WTC11 (cell line): Measurements from ENCODE around the gene STK32B. TPM values are rescaled to one million over a fixed set of nuclear protein-coding genes. Genes with fewer than 3 reads are reported as not detected.

Experiments used
- ATAC-seq: fragments of 200-7000 bp; cut with Tn5 transposase; 2 replicates; pipeline ENCODE4 v1.10.0; 2021; ENCODE audit warnings: mild to moderate bottlenecking, moderate library complexity
- CTCF ChIA-PET: fragments of 300-600 bp; sonication (Branson Sonifier 250); formaldehyde crosslinking; loops from one replicate; lab custom pipeline; 2021; ENCODE audit warnings: antibody characterized with exemption; lab: Charles Lee
- POLR2A ChIA-PET: fragments of 350-600 bp; sonication (Branson Sonifier 250); formaldehyde crosslinking; loops from one replicate; lab custom pipeline; 2021; ENCODE audit warnings: antibody characterized with exemption; lab: Charles Lee
- DNase-seq: peaks from one replicate; pipeline ENCODE4 v3.0.0; 2021; ENCODE audit warnings: low spot score
- H3K27ac Mint-ChIP-seq: 2 replicates; pipeline ENCODE4 v1.8.0; 2021; ENCODE audit warnings: mixed read lengths
- H3K27me3 Mint-ChIP-seq: 2 replicates; pipeline ENCODE4 v1.8.0; 2021; ENCODE audit warnings: low read depth, mild to moderate bottlenecking, moderate library complexity, mixed read lengths
- H3K36me3 Mint-ChIP-seq: 2 replicates; pipeline ENCODE4 v1.8.0; 2021; ENCODE audit warnings: mixed read lengths
- H3K4me1 Mint-ChIP-seq: 2 replicates; pipeline ENCODE4 v1.8.0; 2022; ENCODE audit warnings: mixed read lengths
- H3K4me3 Mint-ChIP-seq: 2 replicates; pipeline ENCODE4 v1.8.0; 2021; ENCODE audit warnings: mild to moderate bottlenecking, moderate library complexity, mixed read lengths
- H3K9me3 Mint-ChIP-seq: 2 replicates; pipeline ENCODE4 v1.8.0; 2021; ENCODE audit warnings: mixed read lengths
- ATF1 ChIP-seq: sonication (generic); formaldehyde crosslinking; IDR thresholded peaks from 2 replicates; pipeline ENCODE4 v1.8.1; 2023; ENCODE audit warnings: mild to moderate bottlenecking, moderate library complexity, missing genetic modification reagents
- ETV6 ChIP-seq: sonication (generic); formaldehyde crosslinking; IDR thresholded peaks from 2 replicates; pipeline ENCODE4 v1.8.1; 2022; ENCODE audit warnings: mild to moderate bottlenecking, missing genetic modification reagents
- FOXK1 ChIP-seq: sonication (generic); formaldehyde crosslinking; IDR thresholded peaks from 2 replicates; pipeline ENCODE4 v1.8.0; 2022; ENCODE audit warnings: mild to moderate bottlenecking, moderate library complexity, missing genetic modification reagents
- FOXP1 ChIP-seq: sonication (generic); formaldehyde crosslinking; IDR thresholded peaks from 2 replicates; pipeline ENCODE4 v1.8.0; 2022; ENCODE audit warnings: missing genetic modification reagents, mild to moderate bottlenecking, moderate library complexity, borderline replicate concordance
- GABPB1 ChIP-seq: sonication (generic); formaldehyde crosslinking; IDR thresholded peaks from 2 replicates; pipeline ENCODE4 v1.8.1; 2023; ENCODE audit warnings: mild to moderate bottlenecking, missing genetic modification reagents
- IRF2 ChIP-seq: sonication (generic); formaldehyde crosslinking; IDR thresholded peaks from 2 replicates; pipeline ENCODE4 v1.8.0; 2022; ENCODE audit warnings: low read depth, missing genetic modification reagents, borderline replicate concordance
- JUN ChIP-seq: sonication (generic); formaldehyde crosslinking; IDR thresholded peaks from 2 replicates; pipeline ENCODE4 v1.8.0; 2023; ENCODE audit warnings: mild to moderate bottlenecking, missing genetic modification reagents
- NR1H2 ChIP-seq: sonication (generic); formaldehyde crosslinking; IDR thresholded peaks from 2 replicates; pipeline ENCODE4 v1.9.0; 2021; ENCODE audit warnings: mild to moderate bottlenecking, moderate library complexity, missing genetic modification reagents
- PRRX2 ChIP-seq: fragments of 250-450 bp; sonication (Bioruptor Pico); IDR thresholded peaks from 2 replicates; pipeline ENCODE4 v1.8.0; 2021; ENCODE audit warnings: mild to moderate bottlenecking
- RORB ChIP-seq: fragments of 250-450 bp; sonication (Bioruptor Pico); IDR thresholded peaks from 2 replicates; pipeline ENCODE4 v1.9.0; 2021; ENCODE audit warnings: mild to moderate bottlenecking
- TEAD4 ChIP-seq: sonication (generic); formaldehyde crosslinking; IDR thresholded peaks from 2 replicates; pipeline ENCODE4 v1.8.0; 2022; ENCODE audit warnings: mild to moderate bottlenecking, missing genetic modification reagents
- TP53 ChIP-seq: sonication (generic); formaldehyde crosslinking; IDR thresholded peaks from 2 replicates; pipeline ENCODE4 v1.8.1; 2023; ENCODE audit warnings: mild to moderate bottlenecking, missing genetic modification reagents
- ZNF263 ChIP-seq: sonication (generic); formaldehyde crosslinking; IDR thresholded peaks from 2 replicates; pipeline ENCODE4 v1.8.1; 2022; ENCODE audit warnings: low read depth, mild to moderate bottlenecking, moderate library complexity, missing genetic modification reagents
- ZNF416 ChIP-seq: fragments of 250-450 bp; sonication (Bioruptor Pico); IDR thresholded peaks from 2 replicates; pipeline ENCODE4 v1.9.0; 2021; ENCODE audit warnings: mild to moderate bottlenecking, inconsistent platforms
- total RNA-seq: library from RNA; stranded (reverse); gene quantifications from 3 replicates; pipeline ENCODE4 v1.2.3, GENCODE V29; 2021
- TF ChIP-seq, protein P1 (sequence below): sonication (generic); formaldehyde crosslinking; conservative IDR thresholded peaks from 2 replicates; pipeline ENCODE4 v1.8.1; 2023; ENCODE audit warnings: mild to moderate bottlenecking, low read depth, missing genetic modification reagents, moderate library complexity
- TF ChIP-seq, protein P2 (sequence below): fragments of 250-450 bp; sonication (Bioruptor Pico); IDR thresholded peaks from 2 replicates; pipeline ENCODE4 v2.1.2; 2022; ENCODE audit warnings: mild to moderate bottlenecking, moderate library complexity
- TF ChIP-seq, protein P3 (sequence below): sonication (generic); formaldehyde crosslinking; conservative IDR thresholded peaks from 2 replicates; pipeline ENCODE4 v1.8.1; 2022; ENCODE audit warnings: mild to moderate bottlenecking, missing genetic modification reagents
- TF ChIP-seq, protein P4 (sequence below): sonication (generic); formaldehyde crosslinking; IDR thresholded peaks from 2 replicates; pipeline ENCODE4 v1.8.1; 2023; ENCODE audit warnings: mild to moderate bottlenecking, missing genetic modification reagents
- TF ChIP-seq, protein P5 (sequence below): sonication (generic); formaldehyde crosslinking; IDR thresholded peaks from 2 replicates; pipeline ENCODE4 v1.8.0; 2023; ENCODE audit warnings: missing genetic modification reagents

The STK32B gene
- total RNA-seq, 1 experiment from 2014 or later, result 1.9 TPM

DNA sequence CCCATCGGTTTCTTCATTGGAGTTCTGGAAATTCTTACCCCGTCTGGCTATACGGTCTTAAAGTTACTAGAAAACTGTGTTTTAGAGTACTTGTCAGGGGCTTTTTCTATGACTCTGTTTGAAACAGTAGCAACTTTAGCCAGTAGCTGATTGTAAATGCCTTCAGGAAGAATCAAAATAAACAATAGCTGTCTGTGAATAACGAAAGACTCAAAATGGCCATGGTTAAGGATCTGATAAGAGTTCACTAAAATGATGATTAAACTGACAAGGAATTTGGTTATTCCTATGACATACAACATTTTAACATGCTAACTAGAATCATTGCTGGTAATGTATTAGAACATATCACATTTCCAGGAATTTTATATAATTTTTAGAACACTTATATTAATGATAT, 466.1 kb downstream of the STK32B start (continued):
- TF ChIP-seq, protein P1, sequence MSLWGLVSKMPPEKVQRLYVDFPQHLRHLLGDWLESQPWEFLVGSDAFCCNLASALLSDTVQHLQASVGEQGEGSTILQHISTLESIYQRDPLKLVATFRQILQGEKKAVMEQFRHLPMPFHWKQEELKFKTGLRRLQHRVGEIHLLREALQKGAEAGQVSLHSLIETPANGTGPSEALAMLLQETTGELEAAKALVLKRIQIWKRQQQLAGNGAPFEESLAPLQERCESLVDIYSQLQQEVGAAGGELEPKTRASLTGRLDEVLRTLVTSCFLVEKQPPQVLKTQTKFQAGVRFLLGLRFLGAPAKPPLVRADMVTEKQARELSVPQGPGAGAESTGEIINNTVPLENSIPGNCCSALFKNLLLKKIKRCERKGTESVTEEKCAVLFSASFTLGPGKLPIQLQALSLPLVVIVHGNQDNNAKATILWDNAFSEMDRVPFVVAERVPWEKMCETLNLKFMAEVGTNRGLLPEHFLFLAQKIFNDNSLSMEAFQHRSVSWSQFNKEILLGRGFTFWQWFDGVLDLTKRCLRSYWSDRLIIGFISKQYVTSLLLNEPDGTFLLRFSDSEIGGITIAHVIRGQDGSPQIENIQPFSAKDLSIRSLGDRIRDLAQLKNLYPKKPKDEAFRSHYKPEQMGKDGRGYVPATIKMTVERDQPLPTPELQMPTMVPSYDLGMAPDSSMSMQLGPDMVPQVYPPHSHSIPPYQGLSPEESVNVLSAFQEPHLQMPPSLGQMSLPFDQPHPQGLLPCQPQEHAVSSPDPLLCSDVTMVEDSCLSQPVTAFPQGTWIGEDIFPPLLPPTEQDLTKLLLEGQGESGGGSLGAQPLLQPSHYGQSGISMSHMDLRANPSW (CRISPR knock-in tag), result no peak

DNA sequence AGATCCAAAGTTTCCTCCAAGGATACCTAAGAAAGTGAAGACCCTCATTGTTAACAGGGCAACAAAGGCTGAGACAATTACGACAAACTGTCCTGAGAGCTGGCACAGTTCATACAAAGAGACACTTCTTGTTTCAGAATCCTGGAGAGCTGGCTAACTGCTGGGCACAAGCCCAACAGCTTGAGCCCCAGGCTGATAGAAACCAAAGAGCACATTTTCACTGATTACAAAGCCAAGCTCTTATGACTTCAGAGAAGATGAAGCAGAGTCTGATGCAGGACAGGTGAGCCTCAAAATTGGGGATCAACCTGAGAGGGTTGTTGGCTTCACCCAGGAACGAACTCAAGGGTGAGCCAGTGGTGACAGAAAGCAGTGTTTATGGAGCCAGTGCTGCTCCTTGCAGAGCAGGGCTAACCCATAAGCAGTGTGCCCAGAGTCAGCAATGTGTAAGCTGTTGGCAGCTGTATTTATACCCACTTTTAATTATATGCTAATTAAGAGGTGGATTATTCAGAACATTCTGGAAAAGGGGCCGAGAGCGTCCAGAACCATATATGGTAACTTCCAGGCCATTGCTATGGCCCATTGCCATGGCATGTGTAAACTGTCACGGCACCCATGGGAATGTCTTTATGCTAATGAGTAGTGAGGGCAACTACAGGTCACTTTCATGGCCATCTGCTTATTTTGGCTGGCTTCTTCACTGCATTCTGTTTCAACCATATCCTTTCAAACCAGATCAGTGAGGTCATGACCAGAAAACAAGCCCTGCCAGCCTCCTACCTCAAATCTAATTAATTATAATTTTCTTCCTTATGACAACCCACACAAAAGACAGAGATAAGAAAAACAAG, 473.4 kb downstream of the STK32B start:
- TF ChIP-seq ZNF263 (no peak), JUN (CRISPR knock-in tag) (no peak), NR1H2 (CRISPR knock-in tag) (no peak), RORB (CRISPR knock-in tag) (no peak), ATF1 (CRISPR knock-in tag) (no peak), FOXP1 (CRISPR knock-in tag) (no peak), IRF2 (CRISPR knock-in tag) (no peak), ZNF416 (CRISPR knock-in tag) (no peak), ETV6 (CRISPR knock-in tag) (no peak), TP53 (CRISPR knock-in tag) (no peak), GABPB1 (CRISPR knock-in tag) (no peak), FOXK1 (no peak), TEAD4 (no peak), PRRX2 (CRISPR knock-in tag) (no peak)
- TF ChIP-seq, protein P2, sequence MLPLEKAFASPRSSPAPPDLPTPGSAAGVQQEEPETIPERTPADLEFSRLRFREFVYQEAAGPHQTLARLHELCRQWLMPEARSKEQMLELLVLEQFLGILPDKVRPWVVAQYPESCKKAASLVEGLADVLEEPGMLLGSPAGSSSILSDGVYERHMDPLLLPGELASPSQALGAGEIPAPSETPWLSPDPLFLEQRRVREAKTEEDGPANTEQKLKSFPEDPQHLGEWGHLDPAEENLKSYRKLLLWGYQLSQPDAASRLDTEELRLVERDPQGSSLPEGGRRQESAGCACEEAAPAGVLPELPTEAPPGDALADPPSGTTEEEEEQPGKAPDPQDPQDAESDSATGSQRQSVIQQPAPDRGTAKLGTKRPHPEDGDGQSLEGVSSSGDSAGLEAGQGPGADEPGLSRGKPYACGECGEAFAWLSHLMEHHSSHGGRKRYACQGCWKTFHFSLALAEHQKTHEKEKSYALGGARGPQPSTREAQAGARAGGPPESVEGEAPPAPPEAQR, result no peak
- TF ChIP-seq, protein P3, sequence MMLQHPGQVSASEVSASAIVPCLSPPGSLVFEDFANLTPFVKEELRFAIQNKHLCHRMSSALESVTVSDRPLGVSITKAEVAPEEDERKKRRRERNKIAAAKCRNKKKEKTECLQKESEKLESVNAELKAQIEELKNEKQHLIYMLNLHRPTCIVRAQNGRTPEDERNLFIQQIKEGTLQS, result no peak
- TF ChIP-seq, protein P4, sequence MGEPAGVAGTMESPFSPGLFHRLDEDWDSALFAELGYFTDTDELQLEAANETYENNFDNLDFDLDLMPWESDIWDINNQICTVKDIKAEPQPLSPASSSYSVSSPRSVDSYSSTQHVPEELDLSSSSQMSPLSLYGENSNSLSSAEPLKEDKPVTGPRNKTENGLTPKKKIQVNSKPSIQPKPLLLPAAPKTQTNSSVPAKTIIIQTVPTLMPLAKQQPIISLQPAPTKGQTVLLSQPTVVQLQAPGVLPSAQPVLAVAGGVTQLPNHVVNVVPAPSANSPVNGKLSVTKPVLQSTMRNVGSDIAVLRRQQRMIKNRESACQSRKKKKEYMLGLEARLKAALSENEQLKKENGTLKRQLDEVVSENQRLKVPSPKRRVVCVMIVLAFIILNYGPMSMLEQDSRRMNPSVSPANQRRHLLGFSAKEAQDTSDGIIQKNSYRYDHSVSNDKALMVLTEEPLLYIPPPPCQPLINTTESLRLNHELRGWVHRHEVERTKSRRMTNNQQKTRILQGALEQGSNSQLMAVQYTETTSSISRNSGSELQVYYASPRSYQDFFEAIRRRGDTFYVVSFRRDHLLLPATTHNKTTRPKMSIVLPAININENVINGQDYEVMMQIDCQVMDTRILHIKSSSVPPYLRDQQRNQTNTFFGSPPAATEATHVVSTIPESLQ (CRISPR knock-in tag), result no peak
- TF ChIP-seq, protein P5, sequence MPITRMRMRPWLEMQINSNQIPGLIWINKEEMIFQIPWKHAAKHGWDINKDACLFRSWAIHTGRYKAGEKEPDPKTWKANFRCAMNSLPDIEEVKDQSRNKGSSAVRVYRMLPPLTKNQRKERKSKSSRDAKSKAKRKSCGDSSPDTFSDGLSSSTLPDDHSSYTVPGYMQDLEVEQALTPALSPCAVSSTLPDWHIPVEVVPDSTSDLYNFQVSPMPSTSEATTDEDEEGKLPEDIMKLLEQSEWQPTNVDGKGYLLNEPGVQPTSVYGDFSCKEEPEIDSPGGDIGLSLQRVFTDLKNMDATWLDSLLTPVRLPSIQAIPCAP (CRISPR knock-in tag), result no peak
- TF ChIP-seq, all 79 proteins: peak for 0
- peaks cover 20% of the 10 kb centered on the region for H3K9me3 Mint-ChIP-seq
- peaks cover under 1% of the 10 kb centered on the region; the same call in 1 of the 2 replicates for H3K36me3 Mint-ChIP-seq
- POLR2A ChIA-PET, result no interaction called here
- no peak for DNase-seq
- H3K4me3 Mint-ChIP-seq, result no peak overlapping the region
- peaks cover 6% of the 10 kb centered on the region for H3K27me3 Mint-ChIP-seq
- no peak overlapping the region for H3K27ac Mint-ChIP-seq
- ATAC-seq, result no peak
- CTCF ChIA-PET, result no interaction called here
- peaks cover 10% of the 10 kb centered on the region for H3K4me1 Mint-ChIP-seq
